CD4-positive, alpha-beta T cell treated with Interleukin-2 at 100 ng/mL for 4 hours (primary cell): ENCODE data around the gene HMCES.

ENCODE experiments used
- DNase-seq: peaks from one replicate; pipeline ENCODE4 v3.0.0-alpha.2; 2020; ENCODE audit warnings: low spot score

Gene HMCES, protein sequence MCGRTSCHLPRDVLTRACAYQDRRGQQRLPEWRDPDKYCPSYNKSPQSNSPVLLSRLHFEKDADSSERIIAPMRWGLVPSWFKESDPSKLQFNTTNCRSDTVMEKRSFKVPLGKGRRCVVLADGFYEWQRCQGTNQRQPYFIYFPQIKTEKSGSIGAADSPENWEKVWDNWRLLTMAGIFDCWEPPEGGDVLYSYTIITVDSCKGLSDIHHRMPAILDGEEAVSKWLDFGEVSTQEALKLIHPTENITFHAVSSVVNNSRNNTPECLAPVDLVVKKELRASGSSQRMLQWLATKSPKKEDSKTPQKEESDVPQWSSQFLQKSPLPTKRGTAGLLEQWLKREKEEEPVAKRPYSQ

DNA sequence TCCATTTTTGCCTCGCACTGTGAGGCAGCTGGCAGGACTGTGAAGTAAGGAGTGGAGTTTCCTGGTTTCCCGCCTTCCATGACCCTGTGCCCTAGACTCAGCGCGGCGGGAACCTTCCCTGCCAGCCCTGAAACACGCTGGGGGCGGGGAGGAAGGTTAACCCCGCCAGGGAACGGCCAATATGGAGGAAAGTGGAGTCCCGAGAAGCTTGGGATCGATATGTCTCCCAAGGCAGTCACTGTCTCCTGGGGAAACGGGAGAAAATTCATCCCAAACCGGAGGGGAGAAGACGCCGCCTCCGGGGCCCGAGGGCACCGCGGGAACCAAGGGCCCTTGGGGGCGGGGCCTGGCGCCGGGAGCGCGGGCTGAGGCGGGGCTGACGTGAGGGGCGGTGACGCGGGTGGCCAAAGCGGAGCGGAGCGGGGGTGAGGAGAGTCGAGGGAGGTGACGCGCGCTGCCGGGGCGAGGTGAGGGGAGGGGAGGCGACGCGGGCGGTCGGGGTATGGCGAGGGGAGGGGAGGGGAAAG, at the start of gene HMCES:
Gene HMCES (plus strand): TSS at position 432 of the 527 bp plus-strand sequence. CDS start 863 bp downstream, outside the sequence.
- peak; percentile 93 for DNase-seq

DNA sequence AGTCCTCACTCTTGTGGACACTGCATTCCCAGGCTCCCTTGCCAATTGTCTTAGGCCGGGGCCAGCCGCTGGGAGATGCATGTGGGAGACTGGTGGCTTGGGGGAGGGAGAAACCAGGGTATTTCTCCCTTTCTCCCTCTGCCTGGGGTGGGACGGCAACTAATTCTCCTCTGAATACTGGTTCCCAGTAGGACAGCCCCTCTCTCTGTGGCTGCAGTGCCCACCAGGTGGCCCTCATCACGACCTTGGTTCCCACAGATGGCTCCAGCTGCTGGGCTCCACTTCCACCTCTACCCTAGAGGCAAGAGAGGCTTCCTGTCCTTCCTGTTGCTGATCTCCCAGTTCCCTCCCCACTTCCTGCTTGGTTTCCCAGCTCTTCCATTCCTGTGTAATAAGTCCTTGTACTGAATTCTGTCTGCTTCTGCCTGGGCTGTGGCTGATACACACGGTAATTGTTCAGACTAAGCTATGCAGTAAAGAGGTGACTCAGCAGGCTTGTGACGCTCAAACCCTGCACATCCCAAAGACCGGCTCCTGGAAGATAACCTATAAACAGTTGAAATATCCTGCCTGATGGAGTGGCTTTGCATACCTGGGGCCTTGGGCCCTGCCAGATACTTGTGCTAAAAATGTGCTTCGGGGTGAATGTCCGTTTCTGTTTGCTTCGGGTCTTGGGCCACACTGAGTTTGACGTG, 49.6 kb upstream of the HMCES start:
- DNase-seq: no peak

DNA sequence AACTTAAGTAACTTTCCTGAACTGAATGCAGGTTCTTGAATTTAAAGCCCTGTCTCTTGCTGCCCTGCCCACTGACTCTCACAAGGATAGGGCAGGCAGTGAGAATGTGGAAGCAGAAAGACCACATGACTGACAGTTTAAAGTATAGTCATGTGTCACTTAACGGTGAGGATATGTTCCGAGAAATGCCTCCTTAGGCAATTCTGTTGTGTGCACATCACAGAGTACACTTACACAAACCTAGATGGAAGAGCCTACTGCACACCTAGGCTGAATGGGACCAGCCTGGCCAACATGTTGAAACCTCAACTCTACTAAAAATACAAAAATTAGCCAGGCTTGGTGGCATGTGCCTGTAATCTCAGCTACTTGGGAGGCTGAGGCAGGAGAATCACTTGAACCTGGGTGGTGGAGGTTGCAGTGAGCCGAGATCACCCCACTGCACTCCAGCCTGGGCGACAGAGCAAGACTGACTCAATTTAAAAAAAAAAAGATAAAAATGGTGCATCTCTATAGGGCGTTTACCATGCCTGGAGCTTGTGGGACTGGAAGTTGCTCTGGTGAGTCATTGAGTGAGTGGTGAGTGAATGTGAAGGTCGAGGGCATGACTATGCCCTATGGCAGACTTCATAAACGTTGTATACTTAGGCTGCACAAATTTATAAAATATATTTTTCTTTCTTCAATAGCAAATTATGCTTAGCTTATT, 48.2 kb upstream of the HMCES start:
- DNase-seq: peak; percentile 46

DNA sequence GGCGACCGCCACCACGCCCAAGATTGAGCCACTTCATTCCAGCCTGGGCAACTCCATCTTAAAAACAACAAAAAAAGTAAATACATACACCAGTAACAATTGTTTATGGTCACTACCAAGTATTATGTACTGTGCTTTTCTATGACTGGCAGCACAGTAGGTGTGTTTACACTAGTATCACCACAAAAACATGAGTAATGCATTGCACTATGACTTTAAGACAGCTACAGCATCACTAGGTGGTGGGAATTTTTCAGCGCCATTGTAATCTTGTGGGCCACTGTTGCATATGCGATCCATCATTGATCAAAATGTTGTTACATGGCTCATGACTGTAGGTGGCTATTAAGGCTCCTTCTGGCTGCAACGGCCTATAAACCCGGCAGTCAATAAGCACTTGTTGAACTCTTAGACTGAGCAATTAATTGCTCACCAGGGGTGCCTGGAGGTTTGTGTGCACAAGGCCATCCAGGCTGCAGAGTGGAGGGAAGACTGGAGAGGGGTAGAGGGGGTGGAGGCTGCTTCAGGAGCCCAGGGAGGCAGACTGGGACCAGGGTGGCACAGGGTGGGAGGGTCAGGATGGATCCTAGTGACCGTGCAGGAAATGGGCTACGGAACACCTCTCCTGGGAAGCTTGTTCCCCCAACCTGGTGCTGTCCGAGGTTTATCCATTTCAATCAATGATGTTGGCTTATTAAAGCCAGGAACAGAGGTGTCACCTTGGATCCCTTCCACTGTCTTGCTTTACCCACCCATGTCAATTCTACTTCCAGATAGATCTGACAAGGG, 47.1 kb upstream of the HMCES start:
- no peak for DNase-seq

DNA sequence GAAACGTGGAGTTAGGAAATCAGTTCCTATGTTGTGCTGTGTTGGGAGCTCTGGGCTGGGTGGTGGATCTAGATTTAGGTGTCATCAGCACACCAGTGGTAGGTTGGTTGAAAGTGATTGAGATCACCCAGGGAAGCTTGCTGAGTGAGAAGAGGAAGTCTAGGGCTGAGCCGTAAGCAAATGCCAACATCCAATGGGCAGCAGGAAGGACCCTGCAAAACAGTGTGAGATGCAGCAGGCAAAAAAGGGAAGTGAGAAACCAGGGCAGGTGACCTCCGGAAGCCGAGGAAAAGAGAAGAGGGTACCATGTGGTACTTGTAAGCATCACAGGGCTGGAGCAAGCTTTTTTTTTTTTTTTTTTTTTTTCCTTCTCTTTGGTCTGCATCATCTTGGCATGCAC, 45.1 kb upstream of the HMCES start:
- peak; percentile 14 for DNase-seq

DNA sequence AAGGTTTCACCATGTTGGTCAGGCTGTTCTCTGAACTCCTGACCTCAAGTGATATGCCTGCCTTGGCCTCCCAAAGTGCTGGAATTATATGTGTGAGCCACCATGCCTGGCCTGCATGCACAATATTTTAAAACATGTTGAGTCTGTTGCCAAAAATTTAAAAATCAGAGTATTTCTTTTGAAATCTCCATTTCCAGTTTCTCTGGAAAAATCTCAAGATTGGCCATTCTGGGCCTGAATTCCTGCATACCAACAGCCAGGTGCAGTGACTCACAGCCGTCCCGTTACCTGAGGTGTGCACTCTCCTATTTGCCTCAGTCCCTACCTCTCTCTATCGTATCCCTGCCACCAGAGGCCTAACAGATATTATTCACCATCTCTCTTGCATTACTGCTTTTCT, 44.2 kb upstream of the HMCES start:
- DNase-seq: no peak

DNA sequence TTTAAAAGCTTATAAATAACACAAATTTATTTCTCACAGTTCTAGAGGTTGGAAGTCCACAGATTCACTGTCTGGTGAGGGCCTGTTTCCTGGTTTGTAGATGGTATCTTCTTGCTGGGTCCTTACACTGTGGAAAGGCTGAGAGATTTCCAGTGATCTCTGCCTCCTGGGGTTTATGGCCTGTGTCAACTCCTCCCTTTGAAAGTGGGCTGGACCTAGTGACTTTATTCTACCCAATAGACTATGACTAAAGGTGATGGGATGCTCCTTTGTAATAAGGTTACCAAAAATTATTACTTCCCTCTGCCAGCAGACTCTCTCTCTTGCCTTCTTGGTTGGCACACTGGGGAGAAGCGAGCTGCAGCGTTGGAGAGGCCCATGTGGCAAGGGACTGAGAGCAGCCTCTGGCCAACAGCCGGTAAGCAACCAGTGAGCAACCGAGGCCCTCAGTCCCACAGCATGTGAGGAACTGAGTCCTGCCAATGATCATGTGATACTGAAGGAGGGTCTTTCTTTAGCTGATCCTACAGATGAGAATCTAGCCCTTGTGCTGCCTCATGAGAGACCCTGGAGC, 43.2 kb upstream of the HMCES start:
- no peak for DNase-seq

DNA sequence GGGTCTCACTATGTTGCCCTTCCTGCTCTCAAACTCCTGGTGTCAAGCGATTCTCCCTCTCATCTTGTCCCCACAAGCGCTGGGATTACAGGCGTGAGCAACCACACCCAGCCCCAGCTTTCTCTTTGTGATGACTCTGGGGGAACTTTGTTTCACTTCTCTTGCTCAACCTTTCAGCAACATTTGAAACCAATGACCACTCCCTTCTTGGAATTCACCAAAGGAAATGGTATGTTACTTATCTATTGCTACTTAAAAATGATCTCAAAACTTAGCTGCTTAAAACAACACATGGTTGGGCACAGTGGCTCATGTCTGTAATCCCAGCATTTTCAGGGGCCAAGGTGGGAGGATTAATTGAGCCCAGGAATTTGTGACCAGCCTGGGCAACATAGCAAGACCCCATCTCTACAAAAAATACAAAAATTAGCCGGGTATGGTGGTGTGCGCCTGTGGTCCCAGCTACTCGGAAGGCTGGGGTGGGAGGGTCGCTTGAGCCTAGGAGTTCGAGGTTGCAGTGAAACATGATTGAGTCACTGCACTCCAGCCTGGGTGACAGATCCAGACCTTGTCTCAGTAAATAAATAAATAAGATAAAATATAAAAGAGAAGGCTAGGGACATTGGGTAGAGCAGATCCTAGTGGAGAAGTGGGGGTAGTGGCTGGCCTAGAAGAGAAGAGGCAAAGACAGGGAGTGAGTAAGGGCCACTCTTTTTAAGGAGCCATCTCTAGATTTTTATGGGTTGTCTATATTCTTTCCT, 39.5 kb upstream of the HMCES start:
- peak; percentile 66 for DNase-seq

DNA sequence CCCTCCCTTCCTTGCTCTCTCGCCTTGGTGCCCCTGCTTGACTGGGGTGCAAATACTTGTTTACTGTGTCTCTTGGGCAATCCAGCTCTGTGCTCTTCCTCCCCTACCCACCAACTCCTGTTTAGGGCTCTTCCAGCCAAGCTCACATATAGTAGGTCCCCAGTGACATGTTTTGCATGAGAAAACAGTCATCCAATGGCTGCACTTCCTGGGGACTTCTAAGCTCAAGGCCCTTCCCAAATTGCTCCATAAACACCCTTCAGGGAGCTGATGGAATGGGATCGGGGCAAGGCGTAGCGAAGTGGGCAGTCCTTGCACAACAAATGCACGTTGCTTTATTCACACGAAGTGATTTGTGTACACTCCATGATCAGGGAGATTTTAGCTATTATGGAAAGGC, 38.7 kb upstream of the HMCES start:
- DNase-seq: no peak

DNA sequence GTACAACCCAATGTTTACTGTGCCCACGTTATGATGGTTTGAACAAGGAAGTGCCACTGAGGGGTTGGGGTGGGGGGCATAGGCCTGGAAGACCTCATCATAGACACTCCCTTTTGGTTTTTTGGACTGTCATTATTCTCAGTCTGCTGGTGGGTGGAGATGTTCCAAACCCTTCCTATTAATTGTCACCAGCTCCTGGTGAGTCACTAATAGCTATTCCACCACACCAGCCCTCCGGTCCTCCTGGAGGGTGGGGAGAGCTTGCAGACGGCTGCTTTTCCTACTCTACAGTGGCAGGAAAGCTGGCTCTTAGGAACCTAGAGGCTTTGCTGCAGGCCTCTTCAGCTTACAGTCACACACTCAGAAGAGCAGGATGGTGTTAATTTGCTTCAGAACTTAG, 38.2 kb upstream of the HMCES start:
- no peak for DNase-seq

DNA sequence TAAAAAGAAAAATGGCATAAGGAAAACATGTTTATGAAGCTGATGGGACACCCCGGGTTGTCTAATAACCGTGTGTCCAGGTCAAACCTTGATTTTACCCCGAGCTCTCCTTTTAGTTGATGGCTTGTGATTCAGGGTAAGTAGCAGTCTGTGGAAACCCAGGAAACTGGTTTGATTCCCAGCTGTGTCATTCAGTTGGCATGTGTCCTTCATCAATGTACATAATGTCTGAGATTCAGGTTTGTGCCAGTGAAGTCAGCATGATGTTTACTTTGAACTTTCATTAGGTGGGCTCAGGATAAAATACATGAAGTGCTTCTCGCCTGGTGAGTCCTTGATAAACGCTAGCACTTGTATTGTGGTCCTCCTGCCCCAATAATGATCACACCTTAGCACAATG, 33.5 kb upstream of the HMCES start:
- DNase-seq: no peak

DNA sequence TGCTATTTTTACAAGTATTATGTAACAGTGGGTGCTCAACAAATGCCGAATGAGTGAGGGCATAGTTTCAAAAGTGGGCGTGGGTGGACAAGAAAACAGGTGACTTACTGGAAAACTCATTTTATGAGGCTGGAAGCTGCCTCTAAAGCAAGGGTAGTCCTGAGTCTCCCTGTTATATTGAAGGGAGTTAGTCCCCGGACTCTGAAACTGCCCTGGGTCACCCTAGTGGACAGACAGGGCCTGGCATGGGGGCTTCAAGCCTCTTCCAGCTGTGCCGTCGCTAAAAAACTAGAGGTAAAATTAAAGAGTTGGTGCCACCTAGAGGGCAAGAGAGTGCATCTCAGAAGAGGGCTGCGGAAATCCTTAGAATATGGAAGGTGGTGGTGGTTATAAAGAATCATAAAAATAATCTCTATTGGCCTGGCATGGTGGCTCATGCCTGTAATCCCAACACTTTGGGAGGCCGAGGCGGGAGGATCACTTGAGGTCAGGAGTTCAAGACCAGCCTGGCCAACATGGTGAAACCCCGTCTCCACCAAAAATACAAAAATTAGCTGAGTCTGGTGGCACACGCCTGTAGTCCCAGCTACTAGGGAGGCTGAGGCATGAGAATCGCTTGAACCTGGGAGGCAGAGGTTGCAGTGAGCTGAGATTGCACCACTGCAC, 32.9 kb upstream of the HMCES start:
- peak; percentile 85 for DNase-seq

DNA sequence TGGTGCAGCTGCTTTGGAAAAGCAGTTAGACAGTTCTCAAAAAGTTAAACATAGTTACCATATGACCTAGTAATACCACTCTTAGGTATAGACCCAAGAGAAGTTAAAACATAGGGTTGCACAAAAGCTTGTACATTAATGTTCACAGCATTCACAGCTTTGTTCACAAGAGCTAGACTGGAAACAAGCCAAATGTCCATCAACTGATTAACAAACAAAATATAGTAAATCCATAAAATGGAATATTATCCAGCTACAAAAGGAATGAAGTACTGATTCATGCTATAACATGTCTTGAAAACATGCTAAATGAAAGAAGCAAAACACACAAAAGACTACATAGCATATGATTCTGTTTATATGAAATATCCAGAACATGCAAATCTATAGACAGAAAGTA, 32.0 kb upstream of the HMCES start:
- DNase-seq: no peak

DNA sequence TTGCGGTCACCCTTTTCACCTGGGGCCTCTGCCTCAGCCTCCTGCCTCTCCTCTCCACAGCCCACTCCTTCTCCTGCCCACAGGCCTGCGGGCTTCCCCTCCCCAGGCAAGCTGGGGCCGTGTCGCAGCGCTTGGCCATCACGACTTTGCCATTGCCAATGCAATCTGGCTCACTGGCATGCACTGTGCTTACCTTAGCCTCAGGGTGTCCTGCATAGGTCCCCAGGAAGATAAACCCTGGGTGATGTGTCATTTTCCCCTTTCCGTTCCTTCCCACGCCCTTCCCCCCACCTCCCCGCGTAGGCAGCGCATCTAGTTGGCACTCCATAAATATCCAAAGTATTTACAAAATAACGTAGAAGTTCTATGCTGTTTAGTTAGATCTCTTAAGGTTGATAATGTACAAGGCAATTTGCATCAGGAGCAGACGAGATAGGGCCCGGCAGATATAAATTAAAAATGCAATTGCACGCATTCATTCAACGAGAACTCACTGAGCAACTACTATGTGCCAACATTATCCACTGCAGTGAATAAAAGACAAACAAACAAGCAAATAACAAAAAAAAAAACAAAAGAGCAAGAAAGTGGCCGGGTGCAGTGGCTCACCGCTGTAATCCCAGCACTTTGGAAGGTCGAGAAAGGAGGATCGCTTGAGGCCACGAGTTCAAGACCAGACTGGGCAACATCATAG, 30.2 kb upstream of the HMCES start:
- no peak for DNase-seq

DNA sequence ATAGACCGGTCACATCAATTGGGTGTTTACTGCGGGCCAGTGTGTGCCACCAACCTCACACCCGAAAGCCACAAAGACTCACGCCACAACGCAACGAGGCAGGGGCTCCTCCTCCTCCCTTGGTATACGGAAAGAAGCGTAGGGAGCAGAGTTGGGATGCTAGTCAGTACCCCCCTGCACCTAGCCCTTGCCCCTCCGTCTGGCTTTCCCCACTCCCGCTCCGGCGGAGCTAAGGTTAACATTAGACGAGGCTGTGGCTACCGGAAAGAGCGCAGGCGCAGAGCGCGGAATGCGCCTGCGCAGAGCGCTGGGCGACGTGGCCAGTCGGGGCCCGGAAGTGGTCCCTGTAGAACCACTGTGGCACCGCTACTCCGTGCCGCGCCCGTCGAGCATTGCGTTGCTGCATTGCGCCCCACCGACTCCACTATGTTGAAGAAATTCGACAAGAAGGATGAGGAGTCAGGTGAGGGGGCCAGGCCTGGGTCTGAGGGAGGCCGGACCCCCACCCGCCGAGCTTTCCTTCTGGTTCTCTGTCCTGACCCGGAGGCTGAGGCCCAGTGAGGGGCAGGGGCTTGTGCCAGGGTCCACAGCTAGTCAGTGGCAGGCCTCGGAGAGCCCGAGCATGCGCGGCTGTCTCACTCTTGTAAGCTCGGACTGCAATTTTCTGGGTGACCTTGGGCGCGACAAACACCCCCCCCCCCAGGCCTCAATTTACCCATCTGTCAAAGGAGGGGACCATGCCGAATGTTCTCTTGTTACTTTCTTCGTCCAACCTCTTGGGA, 29.2 kb upstream of the HMCES start, which contains the start of gene COPG1:
Gene COPG1 (plus strand): TSS at position 323 of the 782 bp plus-strand sequence. CDS start 104 bp downstream, at position 427.
- DNase-seq: peak; percentile 92

DNA sequence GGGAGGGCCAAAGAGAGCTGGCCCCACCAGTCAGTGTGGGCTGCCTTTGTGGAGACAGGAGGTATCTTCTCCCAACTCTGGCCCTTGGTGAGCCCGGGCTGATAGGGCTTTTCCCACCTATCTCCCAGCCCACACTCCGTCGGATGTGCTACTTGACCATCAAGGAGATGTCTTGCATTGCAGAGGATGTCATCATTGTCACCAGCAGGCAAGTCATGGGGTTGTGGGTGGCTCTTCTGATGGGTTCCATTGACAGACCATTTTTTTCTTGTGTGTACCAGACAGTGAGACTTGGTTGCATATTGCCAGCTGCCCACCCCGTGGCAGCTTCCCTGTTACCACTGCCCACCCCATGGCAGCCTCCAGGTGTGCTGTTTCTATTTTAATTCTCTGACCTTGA, 25.9 kb upstream of the HMCES start:
- no peak for DNase-seq

DNA sequence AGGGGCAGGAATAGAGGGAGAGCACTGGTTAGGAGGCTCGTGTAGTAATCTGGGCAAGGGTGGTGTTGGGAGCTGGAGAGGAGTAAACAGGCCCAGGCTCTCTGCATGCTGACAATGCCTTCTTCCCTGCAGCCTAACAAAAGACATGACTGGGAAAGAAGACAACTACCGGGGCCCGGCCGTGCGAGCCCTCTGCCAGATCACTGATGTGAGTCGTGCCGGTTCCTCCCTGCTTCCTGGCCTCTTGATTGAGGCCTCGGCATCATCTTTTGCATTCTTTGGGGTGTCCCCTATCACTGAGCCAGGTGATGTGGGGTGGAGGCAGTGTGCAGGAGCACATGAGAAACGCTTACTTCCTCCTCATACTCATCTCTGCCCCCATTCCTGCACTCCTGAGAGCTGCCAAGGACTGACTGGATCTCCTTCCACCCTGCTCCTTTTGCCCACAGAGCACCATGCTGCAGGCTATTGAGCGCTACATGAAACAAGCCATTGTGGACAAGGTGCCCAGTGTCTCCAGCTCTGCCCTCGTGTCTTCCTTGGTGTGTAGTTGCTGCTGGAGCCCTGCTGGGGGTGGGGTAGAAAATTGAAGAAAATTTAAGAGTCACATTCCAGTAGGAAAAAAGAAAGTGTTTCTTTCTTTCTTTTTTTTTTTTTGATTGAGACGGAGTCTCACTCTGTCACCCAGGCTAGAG, 24.0 kb upstream of the HMCES start:
- no peak for DNase-seq

DNA sequence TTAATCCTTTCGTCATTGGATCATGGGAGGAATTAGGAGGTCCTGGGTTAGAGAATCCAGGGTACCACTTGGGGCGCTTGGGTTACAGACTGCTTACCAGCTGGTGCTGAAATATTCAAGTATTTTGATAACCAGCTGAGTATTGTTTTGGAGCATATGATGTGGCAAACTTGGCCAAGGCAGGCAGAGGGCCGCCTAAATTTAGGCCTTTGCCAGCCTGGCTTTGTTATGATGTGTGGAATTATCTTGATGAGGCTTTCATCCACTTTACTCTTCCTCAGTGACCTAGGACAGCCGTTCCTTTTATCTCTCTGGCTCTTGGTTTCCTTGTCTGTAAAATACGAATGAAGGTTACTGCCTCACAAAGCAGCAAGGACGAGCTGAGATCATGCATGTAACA, 22.4 kb upstream of the HMCES start:
- no peak for DNase-seq
